ENCODE data around the gene HOXB8. TPM values are rescaled to one million over a fixed set of nuclear protein-coding genes. Genes with fewer than 3 reads are reported as not detected.
A peak's percentile ranks its signal among the peaks of the same experiment; 100 is the strongest.

Gene HOXB8
- total and polyA plus RNA-seq, 10 donors: 0.07 to 0.14 TPM; not detected in 8

DNA sequence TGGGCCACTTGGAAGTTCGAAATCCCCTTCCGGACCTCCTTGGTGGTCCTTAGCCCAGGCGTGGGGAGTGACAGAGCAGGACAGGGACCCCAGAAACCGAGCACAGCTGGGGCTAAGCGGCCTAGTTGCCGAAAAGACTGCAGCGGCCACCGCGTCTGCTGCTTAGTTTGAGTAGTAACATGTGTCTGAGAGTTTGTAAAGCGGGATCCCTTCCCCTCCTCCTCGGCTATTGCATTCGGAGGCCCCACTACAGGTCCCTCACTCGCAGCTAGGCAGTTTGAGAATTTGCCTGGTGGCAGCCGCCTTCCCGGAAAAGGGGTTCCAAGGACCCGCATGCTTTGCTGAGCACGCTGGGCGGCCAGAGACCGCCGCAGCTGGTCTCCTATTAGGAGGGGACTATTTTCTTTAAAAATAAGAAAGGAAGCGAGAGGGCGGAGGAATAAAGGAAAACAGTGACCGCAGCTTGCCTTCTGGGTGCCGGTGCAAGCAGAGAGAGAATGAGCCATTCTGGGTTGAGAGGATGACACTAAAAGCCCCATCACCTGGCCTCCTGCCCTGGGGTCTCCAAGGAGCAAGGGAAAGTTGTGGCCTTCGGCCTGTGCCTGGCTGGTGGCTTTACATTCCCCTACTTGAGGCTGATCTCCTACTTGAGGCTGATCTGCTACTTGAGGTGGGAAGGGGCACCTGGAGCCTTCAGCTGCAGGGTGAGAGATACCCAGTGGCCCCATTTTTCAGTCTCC, 20.4 kb downstream of the HOXB8 start:
- H3K36me3 ChIP-seq: no peaks in the 10 kb centered on the region
- peaks cover 19 to 91% (median 58%) of the 10 kb centered on the region in 6 donors for H3K4me1 ChIP-seq
- no peak for DNase-seq
- H3K27me3 ChIP-seq (replicated peaks in 1 of 7): peaks cover 6 to 100% (median 93%) of the 10 kb centered on the region in 7 donors
- H3K9me3 ChIP-seq: no peaks in the 10 kb centered on the region
- intact Hi-C loops (cut with DNase I; ENCODE audit: low total_unique reads): loop anchor here (5.0 kb wide), 1 partner anchor 242 kb away; no protein-coding TSS in a partner anchor
- WGBS, 5 donors: 69 to 82% (median 75%) methylated on average over 24 to 25 of the region's 25 CpGs
- peak overlapping the region in 7 of 8 donors; percentile 22 to 85 (median 60) for H3K27ac ChIP-seq
- peak overlapping the region in 2 of 8 donors; percentile 36 to 67 for H3K4me3 ChIP-seq
- no peak for TF ChIP-seq POLR2AphosphoS5 (IDR thresholded peaks at IDR 0.05)
- TF ChIP-seq, protein P1, sequence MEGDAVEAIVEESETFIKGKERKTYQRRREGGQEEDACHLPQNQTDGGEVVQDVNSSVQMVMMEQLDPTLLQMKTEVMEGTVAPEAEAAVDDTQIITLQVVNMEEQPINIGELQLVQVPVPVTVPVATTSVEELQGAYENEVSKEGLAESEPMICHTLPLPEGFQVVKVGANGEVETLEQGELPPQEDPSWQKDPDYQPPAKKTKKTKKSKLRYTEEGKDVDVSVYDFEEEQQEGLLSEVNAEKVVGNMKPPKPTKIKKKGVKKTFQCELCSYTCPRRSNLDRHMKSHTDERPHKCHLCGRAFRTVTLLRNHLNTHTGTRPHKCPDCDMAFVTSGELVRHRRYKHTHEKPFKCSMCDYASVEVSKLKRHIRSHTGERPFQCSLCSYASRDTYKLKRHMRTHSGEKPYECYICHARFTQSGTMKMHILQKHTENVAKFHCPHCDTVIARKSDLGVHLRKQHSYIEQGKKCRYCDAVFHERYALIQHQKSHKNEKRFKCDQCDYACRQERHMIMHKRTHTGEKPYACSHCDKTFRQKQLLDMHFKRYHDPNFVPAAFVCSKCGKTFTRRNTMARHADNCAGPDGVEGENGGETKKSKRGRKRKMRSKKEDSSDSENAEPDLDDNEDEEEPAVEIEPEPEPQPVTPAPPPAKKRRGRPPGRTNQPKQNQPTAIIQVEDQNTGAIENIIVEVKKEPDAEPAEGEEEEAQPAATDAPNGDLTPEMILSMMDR (IDR thresholded peaks at IDR 0.05 in 8 of 11, conservative IDR thresholded peaks at IDR 0.05 in 3 of 11): no peak
- no peak for TF ChIP-seq POLR2A (IDR thresholded peaks at IDR 0.05)

DNA sequence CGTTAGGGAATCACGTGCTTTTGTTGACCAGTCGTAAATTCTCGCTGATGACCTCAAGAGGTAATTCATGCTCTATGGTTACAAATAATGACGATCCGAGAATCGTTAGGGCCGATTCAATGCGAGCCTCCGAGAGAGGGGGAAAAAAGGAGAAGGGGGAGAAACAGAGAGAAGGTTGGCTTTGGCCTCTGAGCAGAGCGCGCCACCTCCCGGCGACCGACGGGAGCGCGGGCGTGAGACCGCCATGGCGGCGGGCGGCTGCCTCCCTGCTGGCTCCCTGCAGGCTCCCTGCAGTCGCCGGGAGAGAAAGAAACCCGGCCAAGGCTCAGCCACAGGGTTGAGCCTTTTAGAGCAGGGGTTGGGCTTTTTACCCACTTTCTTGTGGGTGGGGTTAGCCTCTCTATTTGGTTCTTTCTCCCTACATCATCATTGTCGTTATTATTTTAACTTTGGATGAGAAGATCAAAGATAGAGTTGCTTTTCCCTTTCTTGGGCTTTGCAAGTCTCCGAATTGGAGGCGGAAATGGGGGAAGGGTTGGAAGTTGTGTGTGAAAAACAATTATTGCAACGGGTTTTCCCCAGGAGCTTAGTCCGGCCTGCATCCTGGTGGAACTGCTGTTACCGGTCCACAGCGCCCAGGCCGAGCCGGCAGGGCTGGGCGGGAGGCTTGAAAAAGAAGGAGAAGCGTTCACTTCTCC, 21.1 kb downstream of the HOXB8 start:
- DNase-seq: peak; percentile 92
- Histone ChIP-seq H3K9me3 (no peaks in the 10 kb centered on the region), H3K4me3 (peak overlapping the region in 5 of 8 donors; percentile 14 to 67 (median 36)), H3K4me1 (peaks cover 19 to 91% (median 58%) of the 10 kb centered on the region in 6 donors), H3K27me3 (replicated peaks in 1 of 7) (peaks cover 5 to 100% (median 87%) of the 10 kb centered on the region in 7 donors), H3K27ac (peak overlapping the region in 6 of 8 donors; percentile 38 to 85 (median 78)), H3K36me3 (no peaks in the 10 kb centered on the region)
- intact Hi-C loops (cut with DNase I; ENCODE audit: low total_unique reads): loop anchor here (5.0 kb wide), 1 partner anchor 242 kb away; no protein-coding TSS in a partner anchor
- TF ChIP-seq POLR2A (IDR thresholded peaks at IDR 0.05) (no peak), POLR2AphosphoS5 (IDR thresholded peaks at IDR 0.05) (peak; percentile 37 to 76 (median 69))
- TF ChIP-seq, protein P1 (IDR thresholded peaks at IDR 0.05 in 8 of 11, conservative IDR thresholded peaks at IDR 0.05 in 3 of 11): peak; percentile 86 to 96 (median 91)
- WGBS, 5 donors: 15 to 20% (median 17%) methylated on average over 36 to 37 of the region's 37 CpGs

DNA sequence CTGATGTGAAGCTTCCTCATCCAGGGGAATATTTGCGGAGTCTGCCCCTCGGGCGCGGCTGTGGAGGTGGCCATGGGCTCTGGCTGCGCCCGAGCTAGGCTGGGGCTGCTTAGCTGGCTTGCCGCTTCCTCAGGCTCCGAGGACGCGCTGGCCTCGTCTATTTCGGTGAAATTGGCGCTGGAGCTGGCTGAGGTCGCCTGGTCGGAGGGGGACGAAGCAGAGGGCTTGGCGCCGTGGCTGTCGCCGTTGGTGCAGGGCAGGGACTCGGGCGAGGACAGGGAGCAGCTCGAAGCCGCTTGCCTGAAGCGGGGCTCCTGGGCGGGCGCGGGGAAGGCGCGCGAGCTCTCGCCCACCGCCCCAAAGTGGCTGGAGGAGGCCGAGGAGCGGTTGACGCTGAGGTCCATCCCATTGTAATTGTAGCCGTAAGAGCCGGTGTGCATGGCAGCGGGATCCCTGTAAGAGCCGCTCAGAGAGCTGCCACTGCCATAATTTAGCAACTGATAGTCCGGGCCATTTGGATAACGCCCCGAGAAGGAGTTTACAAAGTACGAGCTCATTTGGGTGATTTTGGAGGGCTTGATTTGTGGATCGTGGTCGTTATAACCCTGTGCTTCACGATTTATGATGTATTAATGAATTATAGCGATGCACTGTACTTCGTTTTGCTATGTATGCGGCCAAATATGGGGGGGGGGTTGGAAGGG, 21.8 kb downstream of the HOXB8 start, which contains the start of gene HOXB5:
Gene HOXB5, minus strand, starts transcription at position 654 of the 704 bp plus-strand sequence. Its CDS starts 97 bp downstream, at position 557.
- H3K4me3 ChIP-seq: peak within 1 kb of the TSS; percentile 23 to 67 (median 35)
- peak within 1 kb of the TSS; percentile 4 to 85 (median 78) for H3K27ac ChIP-seq
- no peaks in the 10 kb centered on the region for H3K36me3 ChIP-seq
- WGBS, 5 donors: 1% methylated on average over 16 to 50 of the region's 50 CpGs
- DNase-seq: no peak
- intact Hi-C loops (cut with DNase I; ENCODE audit: low total_unique reads): loop anchor here (5.0 kb wide), 1 partner anchor 241 kb away; no protein-coding TSS in a partner anchor
- TF ChIP-seq POLR2A (IDR thresholded peaks at IDR 0.05): no peak
- peak in 1 of 3 donors; percentile 56 for TF ChIP-seq POLR2AphosphoS5 (IDR thresholded peaks at IDR 0.05)
- peaks cover 18 to 86% (median 55%) of the 10 kb centered on the region in 6 donors for H3K4me1 ChIP-seq
- no peaks in the 10 kb centered on the region for H3K9me3 ChIP-seq
- H3K27me3 ChIP-seq (replicated peaks in 1 of 7): peaks cover 4 to 100% (median 87%) of the 10 kb centered on the region in 7 donors

DNA sequence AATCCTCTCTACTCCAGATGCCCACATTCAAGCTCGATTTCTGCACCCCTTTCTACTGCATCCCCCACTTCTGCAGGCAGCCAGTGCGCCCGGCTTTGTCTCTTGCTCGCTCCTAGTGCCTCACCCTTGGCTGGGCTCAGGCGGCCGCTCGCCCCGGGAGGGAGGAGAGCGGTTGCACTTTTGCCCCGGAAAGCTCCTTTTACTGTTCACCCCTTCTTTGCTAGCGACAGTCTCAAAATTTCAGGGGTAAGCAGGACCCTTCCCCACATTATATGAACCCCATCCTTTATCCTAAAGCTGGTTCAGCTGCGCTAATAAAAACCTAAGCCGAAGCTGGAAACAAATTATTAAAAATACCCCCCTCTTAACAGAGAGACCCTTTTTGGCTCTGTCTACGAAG, 22.5 kb downstream of the HOXB8 start:
- TF ChIP-seq, protein P1 (IDR thresholded peaks at IDR 0.05 in 8 of 11, conservative IDR thresholded peaks at IDR 0.05 in 3 of 11): no peak
- no peak for TF ChIP-seq POLR2A (IDR thresholded peaks at IDR 0.05)
- TF ChIP-seq POLR2AphosphoS5 (IDR thresholded peaks at IDR 0.05): no peak
- no peak for DNase-seq
- H3K4me3 ChIP-seq: peak overlapping the region in 6 of 8 donors; percentile 9 to 67 (median 32)
- peaks cover 13 to 86% (median 52%) of the 10 kb centered on the region in 6 donors for H3K4me1 ChIP-seq
- H3K27me3 ChIP-seq (replicated peaks in 1 of 7): peaks cover 4 to 100% (median 87%) of the 10 kb centered on the region in 7 donors
- H3K36me3 ChIP-seq: no peaks in the 10 kb centered on the region
- 5 to 17% (median 9%) methylated on average over 14 of the region's 14 CpGs for WGBS, 5 donors
- intact Hi-C loops (cut with DNase I; ENCODE audit: low total_unique reads): loop anchor here (5.0 kb wide), 1 partner anchor 240 kb away; no protein-coding TSS in a partner anchor
- H3K9me3 ChIP-seq: no peaks in the 10 kb centered on the region
- H3K27ac ChIP-seq: peak overlapping the region in 7 of 8 donors; percentile 6 to 85 (median 81)
